Skeletal muscle satellite cell (primary cell): ENCODE measurements around the gene TNF.

Experiments
- H3K27me3 ChIP-seq: 2 replicates; pipeline ENCODE4 v1.7.0; 2013; ENCODE audit warnings: low read length; ENCODE audit not compliant: control insufficient read depth, insufficient read depth
- H3K36me3 ChIP-seq: 2 replicates; pipeline ENCODE4 v1.7.0; 2013; ENCODE audit warnings: mild to moderate bottlenecking, control low read depth, low read length; ENCODE audit not compliant: insufficient read depth
- H3K4me1 ChIP-seq: 2 replicates; pipeline ENCODE4 v1.7.0; 2013; ENCODE audit warnings: low read length; ENCODE audit not compliant: control insufficient read depth, insufficient read depth
- H3K4me2 ChIP-seq: 2 replicates; pipeline ENCODE4 v1.7.0; 2013; ENCODE audit warnings: mild to moderate bottlenecking, low read length
- H3K4me3 ChIP-seq: 2 replicates; pipeline ENCODE4 v1.7.0; 2013; ENCODE audit warnings: low read length
- H3K9ac ChIP-seq: 2 replicates; pipeline ENCODE4 v1.7.0; 2013; ENCODE audit warnings: mild to moderate bottlenecking, low read depth, low read length, moderate library complexity
- H3K9me3 ChIP-seq: replicated peaks from 2 replicates; pipeline ENCODE4 v1.7.0; 2013; ENCODE audit warnings: mild to moderate bottlenecking, control low read depth, low read length

The TNF gene

DNA sequence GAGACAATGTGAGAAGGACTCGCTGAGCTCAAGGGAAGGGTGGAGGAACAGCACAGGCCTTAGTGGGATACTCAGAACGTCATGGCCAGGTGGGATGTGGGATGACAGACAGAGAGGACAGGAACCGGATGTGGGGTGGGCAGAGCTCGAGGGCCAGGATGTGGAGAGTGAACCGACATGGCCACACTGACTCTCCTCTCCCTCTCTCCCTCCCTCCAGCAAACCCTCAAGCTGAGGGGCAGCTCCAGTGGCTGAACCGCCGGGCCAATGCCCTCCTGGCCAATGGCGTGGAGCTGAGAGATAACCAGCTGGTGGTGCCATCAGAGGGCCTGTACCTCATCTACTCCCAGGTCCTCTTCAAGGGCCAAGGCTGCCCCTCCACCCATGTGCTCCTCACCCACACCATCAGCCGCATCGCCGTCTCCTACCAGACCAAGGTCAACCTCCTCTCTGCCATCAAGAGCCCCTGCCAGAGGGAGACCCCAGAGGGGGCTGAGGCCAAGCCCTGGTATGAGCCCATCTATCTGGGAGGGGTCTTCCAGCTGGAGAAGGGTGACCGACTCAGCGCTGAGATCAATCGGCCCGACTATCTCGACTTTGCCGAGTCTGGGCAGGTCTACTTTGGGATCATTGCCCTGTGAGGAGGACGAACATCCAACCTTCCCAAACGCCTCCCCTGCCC is 1.7 kb downstream of the TNF start:
- Histone ChIP-seq H3K36me3 (no peaks in the 10 kb centered on the region), H3K27me3 (peaks cover 12% of the 10 kb centered on the region), H3K9ac (no peak overlapping the region), H3K4me2 (no peak overlapping the region), H3K4me1 (peaks cover 12% of the 10 kb centered on the region), H3K9me3 (no peaks in the 10 kb centered on the region), H3K4me3 (no peak overlapping the region)

DNA sequence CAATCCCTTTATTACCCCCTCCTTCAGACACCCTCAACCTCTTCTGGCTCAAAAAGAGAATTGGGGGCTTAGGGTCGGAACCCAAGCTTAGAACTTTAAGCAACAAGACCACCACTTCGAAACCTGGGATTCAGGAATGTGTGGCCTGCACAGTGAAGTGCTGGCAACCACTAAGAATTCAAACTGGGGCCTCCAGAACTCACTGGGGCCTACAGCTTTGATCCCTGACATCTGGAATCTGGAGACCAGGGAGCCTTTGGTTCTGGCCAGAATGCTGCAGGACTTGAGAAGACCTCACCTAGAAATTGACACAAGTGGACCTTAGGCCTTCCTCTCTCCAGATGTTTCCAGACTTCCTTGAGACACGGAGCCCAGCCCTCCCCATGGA is 2.2 kb downstream of the TNF start:
- no peaks in the 10 kb centered on the region for H3K36me3 ChIP-seq
- H3K9ac ChIP-seq = no peak overlapping the region
- peaks cover 12% of the 10 kb centered on the region for H3K27me3 ChIP-seq
- H3K4me1 ChIP-seq = peaks cover 12% of the 10 kb centered on the region
- H3K9me3 ChIP-seq = no peaks in the 10 kb centered on the region
- H3K4me3 ChIP-seq = no peak overlapping the region
- no peak overlapping the region for H3K4me2 ChIP-seq

DNA sequence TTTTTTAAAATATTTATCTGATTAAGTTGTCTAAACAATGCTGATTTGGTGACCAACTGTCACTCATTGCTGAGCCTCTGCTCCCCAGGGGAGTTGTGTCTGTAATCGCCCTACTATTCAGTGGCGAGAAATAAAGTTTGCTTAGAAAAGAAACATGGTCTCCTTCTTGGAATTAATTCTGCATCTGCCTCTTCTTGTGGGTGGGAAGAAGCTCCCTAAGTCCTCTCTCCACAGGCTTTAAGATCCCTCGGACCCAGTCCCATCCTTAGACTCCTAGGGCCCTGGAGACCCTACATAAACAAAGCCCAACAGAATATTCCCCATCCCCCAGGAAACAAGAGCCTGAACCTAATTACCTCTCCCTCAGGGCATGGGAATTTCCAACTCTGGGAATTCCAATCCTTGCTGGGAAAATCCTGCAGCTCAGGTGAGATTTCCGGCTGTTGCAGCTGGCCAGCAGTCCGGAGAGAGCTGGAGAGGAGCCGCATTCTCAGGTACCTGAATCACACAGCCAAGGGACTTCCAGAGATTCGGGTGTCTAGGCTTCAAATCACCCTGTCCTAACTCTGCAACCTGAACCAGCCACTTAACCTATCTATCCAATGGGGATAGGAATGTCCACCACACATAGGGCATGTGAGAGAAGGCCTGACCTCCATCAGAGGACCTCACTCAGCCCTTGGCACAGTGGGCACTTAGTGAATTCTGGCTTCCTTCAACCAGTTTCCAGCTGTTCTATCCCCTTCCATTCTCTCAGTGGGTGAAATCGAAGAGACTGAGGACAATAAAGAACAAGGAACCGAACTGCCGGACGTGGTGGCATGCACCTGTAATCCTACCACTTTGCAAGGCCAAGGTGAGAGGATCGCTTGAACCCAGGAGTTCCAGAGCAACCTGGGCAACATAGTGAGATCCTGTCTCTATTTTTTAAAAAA is 3.1 kb downstream of the TNF start:
- Histone ChIP-seq H3K9ac (no peak overlapping the region), H3K27me3 (peaks cover 12% of the 10 kb centered on the region), H3K4me2 (no peak overlapping the region), H3K36me3 (no peaks in the 10 kb centered on the region), H3K4me1 (peaks cover 12% of the 10 kb centered on the region), H3K9me3 (no peaks in the 10 kb centered on the region), H3K4me3 (no peak overlapping the region)

DNA sequence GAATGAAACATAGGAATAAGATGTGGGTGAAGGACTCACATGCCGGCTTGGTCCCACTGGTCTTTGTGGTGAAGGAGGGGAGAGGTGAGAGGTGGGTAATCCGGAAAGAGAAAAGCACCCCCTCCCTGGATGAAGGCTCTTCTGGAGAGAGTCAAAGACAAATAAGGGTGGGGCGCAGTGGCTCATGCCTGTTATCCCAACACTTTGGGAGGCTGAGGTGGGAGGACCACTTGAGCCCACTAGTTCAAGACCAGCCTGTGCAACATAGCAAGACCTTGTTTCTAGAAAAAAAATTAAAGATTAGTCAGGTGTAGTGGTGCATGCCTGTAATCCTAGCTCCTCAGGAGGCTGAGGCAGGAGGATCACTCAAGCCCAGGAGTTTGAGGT is 3.7 kb downstream of the TNF start:
- Histone ChIP-seq H3K36me3 (no peaks in the 10 kb centered on the region), H3K4me2 (no peak overlapping the region), H3K9ac (no peak overlapping the region), H3K9me3 (no peaks in the 10 kb centered on the region), H3K27me3 (peaks cover 12% of the 10 kb centered on the region), H3K4me3 (no peak overlapping the region), H3K4me1 (peaks cover 12% of the 10 kb centered on the region)

DNA sequence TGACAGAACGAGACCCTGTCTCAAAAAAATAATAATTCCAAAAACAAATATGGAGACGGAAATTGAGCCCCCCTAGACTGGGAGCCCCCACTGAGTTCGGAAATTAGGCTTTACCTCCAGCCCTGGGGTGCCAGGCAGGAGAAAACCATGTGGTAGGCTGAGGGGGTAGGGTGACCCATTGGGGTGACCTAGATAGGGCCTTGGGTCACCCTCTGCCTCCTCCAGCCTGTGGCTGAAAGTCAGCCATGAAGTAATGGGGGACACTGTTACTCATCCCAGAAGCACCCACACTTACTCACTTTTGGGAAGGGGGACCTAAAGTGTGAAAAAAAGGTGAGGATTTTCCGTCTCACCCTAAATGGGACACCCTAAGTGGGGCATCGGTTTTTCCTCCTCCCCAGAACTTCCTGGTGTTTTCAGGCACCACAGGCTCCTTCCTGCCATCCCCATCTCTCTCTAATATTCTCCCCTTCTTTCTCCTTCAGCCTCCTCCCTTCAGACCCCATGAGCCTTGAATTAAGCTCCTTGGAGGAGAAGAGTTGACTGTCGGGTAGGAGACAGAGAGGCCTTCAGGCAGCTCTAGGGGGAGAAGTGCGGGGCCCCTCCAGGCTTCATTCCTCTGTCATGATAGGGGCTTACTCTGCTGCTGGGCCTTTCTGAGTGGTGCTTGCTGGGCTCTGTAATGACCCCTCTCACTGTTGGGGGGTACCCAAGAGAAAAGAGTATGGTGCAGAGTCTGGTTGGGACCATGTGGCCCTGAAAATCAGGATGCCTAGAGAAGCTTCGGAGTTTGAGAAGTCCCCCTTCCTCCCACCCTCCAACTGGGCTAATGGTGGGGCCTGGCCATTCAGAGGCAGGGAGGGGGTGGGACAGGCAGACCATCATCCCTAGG is 4.4 kb downstream of the TNF start:
- H3K9me3 ChIP-seq = no peaks in the 10 kb centered on the region
- peaks cover 12% of the 10 kb centered on the region for H3K4me1 ChIP-seq
- H3K36me3 ChIP-seq = no peaks in the 10 kb centered on the region
- H3K4me2 ChIP-seq = no peak overlapping the region
- peaks cover 11% of the 10 kb centered on the region for H3K27me3 ChIP-seq
- H3K9ac ChIP-seq = no peak overlapping the region
- H3K4me3 ChIP-seq = no peak overlapping the region

DNA sequence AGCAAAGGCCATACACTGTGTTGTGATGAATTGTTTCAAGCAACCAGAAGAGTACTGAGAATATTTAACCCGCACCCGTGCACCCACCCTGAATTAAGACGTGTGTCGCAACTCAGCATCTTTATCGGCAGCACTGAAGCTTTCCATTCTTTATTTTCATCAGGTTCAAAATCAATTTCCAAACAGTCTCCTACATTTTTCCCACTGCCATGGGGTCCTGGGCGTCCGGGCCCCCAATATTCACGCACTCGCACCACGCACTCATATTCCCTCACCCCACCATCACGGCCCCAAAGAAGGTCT is 5.0 kb downstream of the TNF start:
- Histone ChIP-seq H3K9ac (peak overlapping the region; percentile 77), H3K4me3 (peak overlapping the region; percentile 78), H3K4me1 (peaks cover 9% of the 10 kb centered on the region)

DNA sequence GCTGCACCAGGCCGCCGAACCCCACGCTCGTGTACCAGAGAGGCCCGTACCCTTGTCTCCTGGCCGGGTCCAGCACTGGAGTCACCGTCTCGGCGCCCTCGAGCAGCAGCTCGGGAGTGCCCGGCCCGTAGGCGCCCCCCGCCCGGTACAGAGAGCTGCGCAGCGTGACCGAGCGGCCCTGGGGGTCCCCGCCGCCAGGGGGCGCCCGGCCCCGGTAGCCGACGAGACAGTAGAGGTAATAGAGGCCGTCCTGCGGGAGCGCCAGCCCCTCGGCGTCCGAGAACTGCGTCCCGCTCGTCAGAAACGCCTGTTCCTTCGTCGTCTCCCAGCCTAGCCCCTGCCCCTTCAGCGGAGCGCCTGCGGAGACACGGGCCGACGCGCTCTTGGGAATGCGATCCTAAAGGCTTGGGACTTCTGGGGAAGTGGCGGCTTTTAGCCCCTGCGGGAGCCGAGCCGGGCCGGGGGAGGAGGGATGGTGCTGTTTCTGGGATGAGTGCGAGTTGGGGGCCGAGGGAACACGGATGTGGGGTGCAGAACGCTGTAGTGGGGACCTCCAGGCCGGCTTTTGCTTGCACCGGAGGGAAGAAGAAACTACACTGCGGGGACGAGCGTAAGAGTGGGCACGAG is 5.6 kb downstream of the TNF start:
- peak overlapping the region; percentile 77 for H3K9ac ChIP-seq
- H3K27me3 ChIP-seq = peaks cover under 1% of the 10 kb centered on the region
- peaks cover 8% of the 10 kb centered on the region for H3K4me1 ChIP-seq

More for the DNA sequence above, 5.0 kb downstream of the TNF start:
- H3K27me3 ChIP-seq = peaks cover 5% of the 10 kb centered on the region
- no peaks in the 10 kb centered on the region for H3K36me3 ChIP-seq
- H3K9me3 ChIP-seq = no peaks in the 10 kb centered on the region
- H3K4me2 ChIP-seq = peak overlapping the region; percentile 86

DNA sequence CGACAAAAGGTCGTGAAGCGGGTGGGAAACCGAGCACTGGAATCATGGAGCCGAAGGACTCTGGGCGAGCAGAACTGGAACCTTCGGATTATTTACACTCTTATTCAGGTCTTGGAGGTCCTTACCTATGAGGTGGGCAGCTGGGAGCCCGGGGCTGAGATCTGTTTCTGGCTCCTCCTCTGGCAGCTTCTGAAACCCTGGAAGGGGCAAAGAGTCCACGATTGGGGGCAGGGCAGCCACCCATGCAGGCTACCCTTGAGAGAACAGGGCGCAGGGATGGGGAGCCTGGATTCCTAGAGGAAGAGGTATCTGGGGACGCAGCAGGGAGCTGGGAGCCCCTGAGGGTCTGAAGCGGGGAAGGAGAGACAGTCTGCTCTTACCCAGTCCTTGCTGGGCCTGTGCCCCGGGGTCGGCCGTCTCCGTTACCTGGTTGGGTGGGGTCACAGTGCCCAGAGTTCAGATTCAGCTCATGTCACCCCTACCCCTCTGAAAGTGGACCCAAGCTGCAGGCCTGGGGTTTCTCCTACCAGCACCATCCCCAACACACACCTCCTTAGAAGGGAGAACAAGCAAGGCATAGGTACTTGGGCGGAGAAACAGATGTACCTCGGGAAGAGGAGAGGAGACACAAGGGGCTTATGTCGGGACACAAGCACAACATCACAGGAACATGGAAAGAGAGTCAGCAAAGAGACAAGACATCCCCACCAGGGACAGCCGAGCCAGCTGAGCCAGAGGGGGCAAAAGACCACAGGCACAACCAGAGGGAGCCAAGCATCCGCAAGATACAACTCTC is 6.3 kb downstream of the TNF start:
- Histone ChIP-seq H3K9me3 (no peaks in the 10 kb centered on the region), H3K27me3 (no peaks in the 10 kb centered on the region), H3K36me3 (no peaks in the 10 kb centered on the region), H3K4me3 (peak overlapping the region; percentile 78), H3K9ac (peak overlapping the region; percentile 77), H3K4me1 (peaks cover 8% of the 10 kb centered on the region), H3K4me2 (peak overlapping the region; percentile 86)

More for the DNA sequence above, 5.6 kb downstream of the TNF start:
- Histone ChIP-seq H3K36me3 (no peaks in the 10 kb centered on the region), H3K9me3 (no peaks in the 10 kb centered on the region), H3K4me3 (peak overlapping the region; percentile 78), H3K4me2 (peak overlapping the region; percentile 86)

DNA sequence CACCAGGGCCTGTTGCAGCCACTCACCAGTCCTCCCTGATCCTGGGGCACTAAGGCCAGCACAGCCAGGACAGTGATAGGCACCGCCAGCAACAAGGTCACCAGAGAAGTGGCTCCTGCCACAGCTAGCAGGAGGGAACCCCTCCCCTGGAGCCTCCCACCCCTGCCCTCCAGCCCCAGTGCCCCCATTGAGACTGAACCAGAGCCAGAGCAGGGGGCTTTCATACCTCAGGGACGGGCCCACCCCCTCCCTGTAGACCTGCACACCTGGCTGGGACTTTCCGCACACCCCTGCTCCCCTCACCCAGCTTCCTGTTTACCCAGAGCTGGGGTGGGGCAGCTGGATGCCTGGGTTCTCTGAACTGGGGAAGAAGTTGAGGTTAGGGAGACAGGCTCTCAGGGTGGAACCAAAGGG is 6.9 kb downstream of the TNF start, which contains the start of gene LTB:
LTB (minus strand) TSS at position 195 of the 414 bp plus-strand sequence; CDS start at position 188, 7 bp downstream.
- Histone ChIP-seq H3K9ac (peak within 1 kb of the TSS; percentile 77), H3K4me1 (peaks cover 8% of the 10 kb centered on the region), H3K27me3 (no peaks in the 10 kb centered on the region), H3K9me3 (no peaks in the 10 kb centered on the region), H3K4me2 (peak within 1 kb of the TSS; percentile 86), H3K36me3 (no peaks in the 10 kb centered on the region), H3K4me3 (peak within 1 kb of the TSS; percentile 78)

DNA sequence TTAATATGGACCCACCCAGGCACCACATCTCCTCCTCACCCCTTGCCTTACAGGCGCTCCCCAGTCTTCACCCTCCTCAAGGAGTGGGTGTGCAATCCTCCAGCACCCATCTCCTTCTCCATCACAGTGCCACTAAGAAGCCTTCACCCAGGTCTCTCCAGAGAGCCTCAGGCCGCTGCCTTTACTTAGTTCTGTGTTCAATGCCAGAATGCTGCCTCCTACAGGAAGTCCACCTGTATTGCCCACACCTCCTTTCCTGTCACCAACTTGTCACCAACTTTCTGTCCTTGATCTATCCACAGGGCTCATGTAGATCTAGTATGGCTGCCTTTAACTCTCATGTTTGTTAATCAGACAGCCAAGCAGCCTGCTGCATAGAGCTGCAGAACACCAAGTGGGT is 10.1 kb downstream of the TNF start:
- Histone ChIP-seq H3K4me1 (peaks cover 12% of the 10 kb centered on the region), H3K9ac (no peak overlapping the region), H3K36me3 (no peaks in the 10 kb centered on the region), H3K27me3 (no peaks in the 10 kb centered on the region), H3K4me2 (no peak overlapping the region), H3K4me3 (no peak overlapping the region), H3K9me3 (no peaks in the 10 kb centered on the region)
